Neural cell (in vitro differentiated cells): ENCODE results near the gene ITGAX. TPM values are rescaled to one million over a fixed set of nuclear protein-coding genes. Genes with fewer than 3 reads are reported as not detected.
"Not testable (repeated sequence)": the region's sequence is repeated elsewhere in the genome, so short reads cannot be mapped to it uniquely, and the experiment has no call there.

Source experiments
- H2AFZ ChIP-seq: fragments of 200-600, 300-800 bp; sonication (generic), shearing (Covaris generic); 2 replicates; pipeline ENCODE4 v1.6.0; 2014; ENCODE audit warnings: low read depth, mild to moderate bottlenecking, antibody characterized with exemption, low read length, moderate library complexity
- H3F3A ChIP-seq: fragments of 200-600 bp; shearing (Covaris generic); 2 replicates; pipeline ENCODE4 v1.6.1; 2016; ENCODE audit warnings: mild to moderate bottlenecking, moderate library complexity, mixed read lengths, antibody characterized with exemption, low read length; ENCODE audit not compliant: insufficient read depth, poor library complexity, severe bottlenecking
- H3K27ac ChIP-seq: fragments of 200-600, 300-800 bp; sonication (generic), shearing (Covaris generic); 2 replicates; pipeline ENCODE4 v1.5.1; 2014; ENCODE audit warnings: mild to moderate bottlenecking, low read length, moderate library complexity
- H3K27me3 ChIP-seq: fragments of 300-800, 200-600 bp; sonication (generic), shearing (Covaris generic); 2 replicates; pipeline ENCODE4 v1.6.0; 2014; ENCODE audit warnings: mild to moderate bottlenecking, low read depth, low read length, moderate library complexity; ENCODE audit not compliant: insufficient read depth
- H3K36me3 ChIP-seq: fragments of 300-800, 200-600 bp; sonication (generic), shearing (Covaris generic); 2 replicates; pipeline ENCODE4 v1.5.1; 2014; ENCODE audit warnings: mild to moderate bottlenecking, antibody characterized with exemption, low read length, moderate library complexity; ENCODE audit not compliant: insufficient read depth
- H3K4me2 ChIP-seq: fragments of 300-800, 200-600 bp; sonication (generic), shearing (Covaris generic); 2 replicates; pipeline ENCODE4 v1.6.0; 2014; ENCODE audit warnings: mild to moderate bottlenecking, low read length
- H3K4me3 ChIP-seq: fragments of 300-800, 200-600 bp; sonication (generic), shearing (Covaris generic); 2 replicates; pipeline ENCODE4 v1.5.1; 2014; ENCODE audit warnings: mild to moderate bottlenecking, low read length, moderate library complexity
- H3K79me2 ChIP-seq: fragments of 200-600 bp; shearing (Covaris generic); replicated peaks from 2 replicates; pipeline ENCODE4 v1.6.0; 2014; ENCODE audit warnings: mild to moderate bottlenecking, low read length, moderate library complexity; ENCODE audit not compliant: insufficient read depth
- H3K9ac ChIP-seq: fragments of 300-800, 200-600 bp; sonication (generic), shearing (Covaris generic); 2 replicates; pipeline ENCODE4 v1.6.1; 2016; ENCODE audit warnings: mild to moderate bottlenecking, low read length, mixed read lengths
- H3K9me2 ChIP-seq: fragments of 200-600 bp; shearing (Covaris generic); 2 replicates; pipeline ENCODE4 v1.6.1; 2016; ENCODE audit warnings: mild to moderate bottlenecking, low read length, mixed read lengths; ENCODE audit not compliant: insufficient read depth
- H3K9me3 ChIP-seq: fragments of 200-600, 300-800 bp; sonication (generic), shearing (Covaris generic); 2 replicates; pipeline ENCODE4 v1.6.1; 2016; ENCODE audit warnings: mild to moderate bottlenecking, mixed run types, low read length, moderate library complexity, mixed read lengths
- H4K20me1 ChIP-seq: fragments of 200-600 bp; shearing (Covaris generic); 2 replicates; pipeline ENCODE4 v1.6.1; 2016; ENCODE audit warnings: mild to moderate bottlenecking, mixed run types; ENCODE audit not compliant: insufficient read depth
- CTCF ChIP-seq: fragments of 450-650 bp; IDR thresholded peaks from 2 replicates; pipeline ENCODE4 v1.5.1; 2014; ENCODE audit warnings: antibody characterized with exemption, mild to moderate bottlenecking, moderate library complexity; ENCODE audit not compliant: poor library complexity, severe bottlenecking
- EP300 ChIP-seq: fragments of 450-650 bp; conservative IDR thresholded peaks from 2 replicates; pipeline ENCODE4 v1.6.1; 2014; ENCODE audit warnings: antibody characterized with exemption, mild to moderate bottlenecking, moderate library complexity; ENCODE audit not compliant: poor library complexity, severe bottlenecking
- EZH2 ChIP-seq: fragments of 200-600, 300-800 bp; shearing (Covaris generic), sonication (generic); IDR thresholded peaks from 2 replicates; pipeline ENCODE4 v1.6.1; 2014; ENCODE audit warnings: antibody characterized with exemption, low read length, borderline replicate concordance, mild to moderate bottlenecking; ENCODE audit not compliant: insufficient read depth, poor library complexity, severe bottlenecking
- MXI1 ChIP-seq: fragments of 450-650 bp; conservative IDR thresholded peaks from 2 replicates; pipeline ENCODE4 v1.6.1; 2014; ENCODE audit warnings: antibody characterized with exemption, mild to moderate bottlenecking; ENCODE audit not compliant: poor library complexity, severe bottlenecking
- POLR2AphosphoS5 ChIP-seq: IDR thresholded peaks from 2 replicates; pipeline ENCODE4 v1.6.1; 2012
- RAD21 ChIP-seq: fragments of 450-650 bp; conservative IDR thresholded peaks from 2 replicates; pipeline ENCODE4 v1.6.1; 2014; ENCODE audit warnings: antibody characterized with exemption, mild to moderate bottlenecking, moderate library complexity
- SMC3 ChIP-seq: fragments of 450-650 bp; conservative IDR thresholded peaks from 2 replicates; pipeline ENCODE4 v1.6.1; 2014; ENCODE audit warnings: antibody characterized with exemption, mild to moderate bottlenecking, moderate library complexity; ENCODE audit not compliant: poor library complexity
- TAF1 ChIP-seq: IDR thresholded peaks from 2 replicates; pipeline ENCODE4 v1.6.1; 2012; ENCODE audit warnings: low read depth
- polyA plus RNA-seq: library from polyadenylated mRNA; depleted of rRNA; stranded (reverse); fragments of >200 nt; gene quantifications from 2 replicates; pipeline ENCODE4 v1.2.3, GENCODE V29; 2014
- TF ChIP-seq, protein P1 (sequence below): IDR thresholded peaks from 2 replicates; pipeline ENCODE4 v1.6.1; 2012; ENCODE audit warnings: borderline replicate concordance

Gene ITGAX
- polyA plus RNA-seq, 1 donor from 2014 or later, result not detected

- H2AFZ ChIP-seq, result no peak overlapping the region
- H4K20me1 ChIP-seq, result no peaks in the 10 kb centered on the region
- H3K27me3 ChIP-seq, result no peaks in the 10 kb centered on the region
- H3K9me3 ChIP-seq, result no peaks in the 10 kb centered on the region
- H3K9ac ChIP-seq, result no peak overlapping the region
- H3F3A ChIP-seq, result no peaks in the 10 kb centered on the region
- H3K36me3 ChIP-seq, result no peaks in the 10 kb centered on the region
- no peak for TF ChIP-seq EP300
- no peak for TF ChIP-seq EZH2
- TF ChIP-seq RAD21, result no peak
- no peak for TF ChIP-seq MXI1
- TF ChIP-seq POLR2AphosphoS5, result no peak
- no peak for TF ChIP-seq SMC3
- TF ChIP-seq, protein P1, sequence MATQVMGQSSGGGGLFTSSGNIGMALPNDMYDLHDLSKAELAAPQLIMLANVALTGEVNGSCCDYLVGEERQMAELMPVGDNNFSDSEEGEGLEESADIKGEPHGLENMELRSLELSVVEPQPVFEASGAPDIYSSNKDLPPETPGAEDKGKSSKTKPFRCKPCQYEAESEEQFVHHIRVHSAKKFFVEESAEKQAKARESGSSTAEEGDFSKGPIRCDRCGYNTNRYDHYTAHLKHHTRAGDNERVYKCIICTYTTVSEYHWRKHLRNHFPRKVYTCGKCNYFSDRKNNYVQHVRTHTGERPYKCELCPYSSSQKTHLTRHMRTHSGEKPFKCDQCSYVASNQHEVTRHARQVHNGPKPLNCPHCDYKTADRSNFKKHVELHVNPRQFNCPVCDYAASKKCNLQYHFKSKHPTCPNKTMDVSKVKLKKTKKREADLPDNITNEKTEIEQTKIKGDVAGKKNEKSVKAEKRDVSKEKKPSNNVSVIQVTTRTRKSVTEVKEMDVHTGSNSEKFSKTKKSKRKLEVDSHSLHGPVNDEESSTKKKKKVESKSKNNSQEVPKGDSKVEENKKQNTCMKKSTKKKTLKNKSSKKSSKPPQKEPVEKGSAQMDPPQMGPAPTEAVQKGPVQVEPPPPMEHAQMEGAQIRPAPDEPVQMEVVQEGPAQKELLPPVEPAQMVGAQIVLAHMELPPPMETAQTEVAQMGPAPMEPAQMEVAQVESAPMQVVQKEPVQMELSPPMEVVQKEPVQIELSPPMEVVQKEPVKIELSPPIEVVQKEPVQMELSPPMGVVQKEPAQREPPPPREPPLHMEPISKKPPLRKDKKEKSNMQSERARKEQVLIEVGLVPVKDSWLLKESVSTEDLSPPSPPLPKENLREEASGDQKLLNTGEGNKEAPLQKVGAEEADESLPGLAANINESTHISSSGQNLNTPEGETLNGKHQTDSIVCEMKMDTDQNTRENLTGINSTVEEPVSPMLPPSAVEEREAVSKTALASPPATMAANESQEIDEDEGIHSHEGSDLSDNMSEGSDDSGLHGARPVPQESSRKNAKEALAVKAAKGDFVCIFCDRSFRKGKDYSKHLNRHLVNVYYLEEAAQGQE, result no peak
- H3K27ac ChIP-seq, result no peak overlapping the region
- H3K79me2 ChIP-seq, result no peaks in the 10 kb centered on the region
- H3K9me2 ChIP-seq, result no peaks in the 10 kb centered on the region
- H3K4me3 ChIP-seq, result no peak overlapping the region
- H3K4me2 ChIP-seq, result no peak overlapping the region
Measured at GRCh38 chr16:31414706-31415105, 59.7 kb downstream of the ITGAX start.

DNA sequence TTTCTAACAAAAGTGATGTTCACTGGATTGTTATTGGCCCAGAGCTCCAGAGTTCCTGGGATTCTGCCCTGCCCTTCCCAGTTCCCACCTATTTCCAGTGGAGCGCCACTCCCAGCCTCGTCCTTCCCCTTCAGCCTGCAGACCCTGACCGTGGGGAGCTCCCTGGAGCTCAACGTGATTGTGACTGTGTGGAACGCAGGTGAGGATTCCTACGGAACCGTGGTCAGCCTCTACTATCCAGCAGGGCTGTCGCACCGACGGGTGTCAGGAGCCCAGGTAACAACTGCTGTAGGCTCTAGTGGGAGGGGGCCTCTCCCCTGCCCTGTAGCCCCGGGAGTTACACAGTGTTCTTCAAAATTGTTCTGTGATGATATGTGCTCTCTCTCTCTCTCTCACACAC, 61.4 kb downstream of the ITGAX start:
- no peak overlapping the region for H2AFZ ChIP-seq
- H3K36me3 ChIP-seq, result no peaks in the 10 kb centered on the region
- no peak overlapping the region for H3K4me2 ChIP-seq
- TF ChIP-seq SMC3 (no peak), POLR2AphosphoS5 (no peak), EP300 (no peak), TAF1 (no peak), CTCF (no peak), MXI1 (no peak), RAD21 (no peak)
- TF ChIP-seq, protein P1, result no peak
- no peaks in the 10 kb centered on the region for H3F3A ChIP-seq
- no peaks in the 10 kb centered on the region for H3K27me3 ChIP-seq
- no peak overlapping the region for H3K4me3 ChIP-seq
- H3K9ac ChIP-seq, result no peak overlapping the region
- H3K27ac ChIP-seq, result no peak overlapping the region
- H4K20me1 ChIP-seq, result no peaks in the 10 kb centered on the region
- H3K9me3 ChIP-seq, result no peaks in the 10 kb centered on the region
- no peaks in the 10 kb centered on the region for H3K79me2 ChIP-seq
- no peaks in the 10 kb centered on the region for H3K9me2 ChIP-seq

GRCh38 chr16:31417036-31417435, 62.1 kb downstream of the ITGAX start:
- not testable (repeated sequence) for H3K36me3 ChIP-seq, H3K9me2 ChIP-seq, H3K27me3 ChIP-seq, H3K4me3 ChIP-seq, H3K9ac ChIP-seq, H2AFZ ChIP-seq, H3K4me2 ChIP-seq, H3K27ac ChIP-seq, H3K9me3 ChIP-seq, H3K79me2 ChIP-seq, H3F3A ChIP-seq, H4K20me1 ChIP-seq
